GM21528 (cell line): ENCODE results near the gene CIC.

ENCODE experiments used
- ATAC-seq: cut with Tn5 transposase; IDR thresholded peaks from one replicate; pipeline ENCODE4 v1.9.1; 2021; ENCODE audit warnings: mild to moderate bottlenecking, moderate library complexity; ENCODE audit not compliant: unreplicated experiment, low FRiP score

Gene CIC

DNA sequence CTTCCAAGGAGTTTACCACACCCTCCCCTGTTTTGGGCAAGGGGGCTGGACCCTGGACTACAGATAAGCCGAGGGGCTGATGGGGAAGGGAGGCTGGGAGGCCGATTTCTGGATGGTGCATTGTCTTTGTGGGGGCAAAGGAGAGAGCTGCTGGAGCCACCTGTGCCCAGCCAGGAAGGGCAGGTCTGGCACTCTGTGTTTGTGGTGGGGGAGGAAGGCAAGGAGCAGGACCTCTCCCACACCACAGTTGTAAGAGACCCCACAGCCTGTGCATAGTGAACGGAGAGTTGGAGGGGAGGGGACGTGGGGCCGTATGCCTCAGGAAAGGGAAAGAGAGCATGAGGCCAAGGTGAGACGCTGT is 16.9 kb downstream of the CIC start:
- no peak for ATAC-seq

DNA sequence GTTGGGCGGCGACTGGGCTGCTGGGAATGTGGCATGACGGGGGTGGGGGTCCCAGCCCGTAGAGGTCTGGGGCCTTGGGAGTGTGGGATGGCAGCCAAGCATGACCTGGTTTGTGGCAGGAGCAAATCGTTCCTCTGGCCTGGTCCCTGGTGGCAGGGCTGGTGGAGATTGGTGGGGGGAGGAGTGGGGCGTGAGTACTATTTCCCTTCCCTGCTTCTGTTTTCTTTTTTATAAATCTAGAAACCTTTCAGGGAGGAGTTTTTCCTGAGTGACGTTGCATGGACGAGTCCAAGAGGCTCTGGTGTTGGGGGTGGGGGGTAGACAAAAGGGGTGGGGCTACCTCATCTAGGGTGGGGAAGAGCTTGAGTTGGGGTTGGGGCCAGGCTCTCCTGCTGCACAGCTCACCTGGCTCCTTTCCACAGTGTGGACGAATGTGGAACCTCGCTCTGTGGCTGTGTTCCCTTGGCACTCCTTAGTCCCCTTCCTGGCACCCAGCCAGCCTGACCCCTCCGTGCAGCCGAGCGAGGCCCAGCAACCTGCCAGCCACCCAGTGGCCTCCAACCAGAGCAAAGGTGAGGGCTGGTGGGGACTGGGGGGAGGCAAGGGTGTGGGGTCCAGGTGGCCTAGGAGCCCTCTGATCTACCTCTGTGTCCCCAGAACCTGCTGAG is 17.4 kb downstream of the CIC start:
- ATAC-seq, result no peak

DNA sequence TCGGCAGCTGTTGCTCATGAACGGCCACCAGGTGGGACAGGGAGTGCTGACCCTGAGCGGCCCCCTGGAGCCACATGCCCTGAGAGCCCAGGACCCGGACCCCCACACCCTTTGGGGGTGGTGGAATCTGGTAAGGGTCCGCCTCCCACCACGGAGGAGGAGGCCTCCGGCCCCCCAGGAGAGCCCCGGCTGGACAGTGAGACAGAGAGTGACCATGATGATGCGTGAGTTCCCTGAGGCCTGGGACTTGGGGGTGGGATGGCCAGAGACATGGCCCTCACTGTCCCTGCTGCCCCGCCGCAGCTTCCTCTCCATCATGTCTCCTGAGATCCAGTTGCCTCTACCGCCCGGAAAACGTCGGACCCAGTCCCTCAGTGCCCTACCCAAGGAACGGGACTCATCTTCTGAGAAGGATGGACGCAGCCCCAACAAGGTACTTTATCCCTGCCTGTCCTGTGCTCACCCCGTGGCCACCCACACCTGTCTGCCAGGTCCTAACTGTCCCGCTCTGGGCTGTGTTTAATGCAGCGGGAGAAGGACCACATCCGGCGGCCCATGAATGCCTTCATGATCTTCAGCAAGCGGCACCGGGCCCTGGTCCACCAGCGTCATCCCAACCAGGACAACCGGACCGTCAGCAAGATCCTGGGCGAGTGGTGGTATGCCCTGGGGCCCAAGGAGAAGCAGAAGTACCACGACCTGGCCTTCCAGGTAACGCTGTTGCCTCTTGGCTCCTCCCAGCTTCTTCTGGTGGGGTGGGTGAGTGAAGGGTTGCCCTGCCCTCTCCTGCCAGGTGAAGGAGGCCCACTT is 18.2 kb downstream of the CIC start:
- ATAC-seq, result no peak

DNA sequence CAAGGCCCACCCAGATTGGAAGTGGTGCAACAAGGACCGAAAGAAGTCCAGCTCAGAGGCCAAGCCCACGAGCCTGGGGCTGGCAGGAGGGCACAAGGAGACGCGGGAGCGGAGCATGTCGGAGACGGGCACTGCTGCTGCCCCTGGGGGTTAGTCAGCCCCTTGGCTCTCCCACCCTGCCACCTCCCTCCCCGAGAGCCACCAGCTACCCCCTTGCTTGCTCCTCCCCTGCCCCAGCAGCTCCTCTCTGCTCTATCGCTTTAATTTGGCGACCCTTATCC is 18.7 kb downstream of the CIC start:
- ATAC-seq, result no peak

DNA sequence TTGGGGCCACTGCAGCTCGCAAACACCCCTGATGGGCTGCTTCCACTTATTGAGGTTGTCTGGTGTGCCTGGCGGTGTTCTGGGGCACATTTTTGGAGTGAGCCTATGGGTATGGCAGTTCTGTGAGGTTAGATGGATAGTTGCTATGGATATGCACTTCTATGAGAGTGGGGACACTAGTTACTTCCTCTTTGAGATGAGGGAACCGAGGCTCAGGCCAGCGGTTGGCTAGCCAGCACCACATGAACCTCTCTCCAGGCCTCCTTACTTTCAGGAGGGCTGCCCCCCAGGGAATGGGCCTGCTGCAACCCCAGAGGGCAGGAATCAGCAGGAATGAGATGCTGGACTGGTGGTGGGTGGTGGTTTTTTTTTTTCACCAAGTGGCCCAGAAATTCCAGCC is 19.3 kb downstream of the CIC start:
- no peak for ATAC-seq

DNA sequence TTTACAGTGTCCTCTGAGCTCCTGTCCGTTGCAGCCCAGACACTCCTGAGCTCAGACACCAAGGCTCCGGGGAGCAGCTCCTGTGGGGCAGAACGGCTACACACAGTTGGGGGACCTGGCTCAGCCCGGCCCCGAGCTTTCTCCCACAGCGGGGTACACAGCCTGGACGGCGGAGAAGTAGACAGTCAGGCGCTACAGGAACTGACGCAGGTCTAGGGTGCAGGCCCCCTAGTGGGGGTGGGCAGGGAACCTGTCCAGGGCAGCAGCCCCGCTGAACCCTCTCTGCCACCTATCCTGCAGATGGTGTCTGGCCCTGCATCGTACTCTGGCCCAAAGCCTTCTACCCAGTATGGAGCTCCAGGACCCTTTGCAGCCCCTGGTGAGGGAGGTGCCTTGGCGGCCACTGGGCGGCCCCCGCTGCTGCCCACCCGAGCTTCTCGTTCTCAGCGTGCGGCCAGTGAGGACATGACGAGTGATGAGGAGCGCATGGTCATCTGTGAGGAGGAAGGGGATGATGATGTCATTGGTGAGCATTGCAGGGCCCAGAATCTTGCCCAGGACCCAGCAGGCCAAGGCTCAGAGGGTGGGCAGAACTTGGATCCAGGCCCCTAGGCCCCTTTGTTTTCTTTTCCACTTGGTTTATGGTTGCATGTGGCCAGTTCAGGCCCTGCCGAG is 20.0 kb downstream of the CIC start:
- ATAC-seq, result no peak

DNA sequence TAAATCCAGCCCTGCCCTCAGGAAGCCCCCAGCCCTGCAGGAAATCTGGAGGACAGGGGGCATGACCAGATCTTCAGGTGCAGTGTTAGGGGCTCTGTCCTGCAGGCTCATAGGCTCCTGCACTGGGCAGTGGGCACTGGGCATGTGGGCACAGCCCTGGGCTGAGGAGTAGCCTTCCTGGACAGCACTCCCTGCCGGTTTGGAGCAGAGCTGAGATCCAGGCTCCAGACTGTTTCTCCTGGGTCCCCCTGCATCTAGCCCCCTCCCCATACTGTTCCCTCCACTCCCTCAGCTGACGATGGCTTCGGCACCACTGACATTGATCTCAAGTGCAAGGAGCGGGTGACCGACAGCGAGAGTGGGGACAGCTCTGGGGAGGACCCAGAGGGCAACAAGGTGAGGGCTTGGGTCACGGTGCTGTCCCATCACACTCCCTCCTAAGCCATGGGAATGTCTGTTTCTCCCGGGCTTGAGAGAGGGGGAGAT is 20.5 kb downstream of the CIC start:
- ATAC-seq, result no peak

DNA sequence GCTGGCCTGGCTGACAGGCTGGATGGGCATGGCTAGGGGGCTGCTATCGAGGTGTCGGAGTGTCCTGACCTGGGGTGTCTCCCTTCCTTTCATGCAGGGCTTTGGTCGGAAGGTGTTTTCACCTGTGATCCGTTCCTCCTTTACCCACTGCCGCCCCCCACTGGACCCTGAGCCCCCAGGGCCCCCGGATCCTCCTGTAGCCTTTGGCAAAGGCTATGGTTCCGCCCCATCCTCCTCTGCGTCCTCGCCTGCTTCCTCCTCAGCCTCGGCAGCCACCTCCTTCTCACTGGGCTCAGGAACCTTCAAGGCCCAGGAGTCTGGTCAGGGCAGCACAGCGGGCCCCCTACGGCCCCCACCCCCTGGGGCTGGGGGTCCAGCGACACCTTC is 21.1 kb downstream of the CIC start:
- ATAC-seq, result no peak

DNA sequence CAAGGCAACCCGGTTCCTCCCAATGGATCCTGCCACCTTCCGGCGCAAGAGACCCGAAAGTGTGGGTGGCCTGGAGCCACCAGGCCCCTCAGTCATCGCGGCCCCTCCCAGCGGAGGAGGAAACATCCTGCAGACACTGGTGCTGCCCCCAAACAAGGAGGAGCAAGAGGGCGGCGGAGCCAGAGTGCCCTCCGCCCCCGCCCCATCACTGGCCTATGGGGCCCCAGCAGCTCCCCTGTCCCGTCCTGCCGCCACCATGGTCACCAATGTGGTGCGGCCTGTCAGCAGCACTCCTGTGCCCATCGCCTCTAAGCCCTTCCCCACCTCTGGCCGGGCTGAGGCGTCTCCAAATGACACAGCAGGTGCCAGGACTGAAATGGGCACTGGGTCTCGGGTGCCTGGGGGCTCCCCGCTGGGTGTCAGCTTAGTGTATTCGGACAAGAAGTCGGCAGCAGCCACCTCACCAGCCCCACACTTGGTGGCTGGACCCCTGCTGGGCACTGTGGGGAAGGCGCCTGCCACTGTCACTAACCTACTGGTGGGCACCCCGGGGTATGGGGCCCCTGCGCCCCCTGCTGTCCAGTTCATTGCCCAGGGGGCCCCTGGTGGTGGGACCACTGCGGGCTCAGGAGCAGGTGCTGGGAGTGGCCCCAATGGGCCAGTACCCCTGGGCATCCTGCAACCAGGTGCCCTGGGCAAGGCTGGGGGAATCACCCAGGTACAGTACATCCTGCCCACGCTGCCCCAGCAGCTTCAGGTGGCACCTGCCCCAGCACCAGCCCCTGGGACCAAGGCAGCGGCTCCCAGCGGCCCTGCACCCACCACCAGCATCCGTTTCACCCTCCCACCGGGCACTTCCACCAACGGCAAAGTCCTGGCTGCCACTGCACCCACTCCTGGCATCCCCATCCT is 21.7 kb downstream of the CIC start:
- ATAC-seq, result no peak

DNA sequence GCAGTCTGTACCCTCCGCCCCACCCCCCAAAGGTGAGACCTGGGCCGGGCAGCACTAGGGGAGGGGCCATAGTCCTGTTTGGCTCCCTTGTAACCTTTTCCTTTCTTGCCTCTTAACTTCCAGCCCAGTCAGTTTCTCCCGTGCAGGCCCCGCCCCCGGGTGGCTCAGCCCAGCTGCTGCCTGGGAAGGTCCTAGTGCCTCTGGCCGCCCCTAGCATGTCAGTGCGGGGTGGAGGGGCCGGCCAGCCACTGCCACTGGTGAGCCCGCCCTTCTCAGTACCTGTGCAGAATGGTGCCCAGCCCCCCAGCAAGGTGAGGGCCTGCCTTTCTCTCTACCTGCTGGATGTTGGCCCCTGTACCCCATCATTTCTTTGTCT is 22.4 kb downstream of the CIC start:
- ATAC-seq, result no peak

DNA sequence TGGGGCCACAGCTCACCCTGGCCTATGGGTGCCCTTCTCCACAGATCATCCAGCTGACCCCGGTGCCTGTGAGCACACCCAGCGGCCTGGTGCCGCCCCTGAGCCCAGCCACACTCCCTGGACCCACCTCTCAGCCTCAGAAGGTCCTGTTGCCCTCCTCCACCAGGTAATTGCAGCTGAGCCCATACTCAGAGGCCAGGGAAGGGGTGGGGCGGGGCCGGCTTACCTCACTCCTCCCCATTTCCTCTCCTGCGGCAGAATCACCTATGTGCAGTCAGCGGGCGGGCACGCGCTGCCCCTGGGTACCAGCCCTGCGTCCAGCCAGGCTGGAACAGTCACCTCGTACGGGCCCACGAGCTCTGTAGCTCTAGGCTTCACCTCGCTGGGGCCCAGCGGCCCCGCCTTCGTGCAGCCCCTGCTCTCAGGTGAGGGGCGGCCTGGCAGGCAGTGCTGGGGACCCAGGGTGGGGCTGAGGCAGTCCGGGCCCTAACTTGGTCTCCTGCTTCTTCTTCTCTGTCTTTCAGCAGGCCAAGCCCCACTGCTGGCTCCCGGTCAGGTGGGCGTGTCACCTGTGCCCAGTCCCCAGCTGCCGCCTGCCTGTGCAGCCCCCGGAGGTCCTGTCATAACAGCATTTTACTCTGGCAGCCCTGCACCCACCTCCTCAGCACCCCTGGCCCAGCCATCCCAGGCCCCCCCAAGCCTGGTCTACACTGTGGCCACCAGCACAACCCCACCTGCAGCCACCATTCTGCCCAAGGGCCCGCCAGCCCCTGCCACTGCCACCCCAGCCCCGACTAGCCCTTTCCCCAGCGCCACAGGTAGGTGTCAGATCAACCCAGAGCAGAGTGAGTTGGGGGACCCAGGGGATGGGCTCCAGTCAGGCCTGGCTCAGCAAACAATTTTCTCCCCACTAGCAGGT is 23.2 kb downstream of the CIC start:
- no peak for ATAC-seq

DNA sequence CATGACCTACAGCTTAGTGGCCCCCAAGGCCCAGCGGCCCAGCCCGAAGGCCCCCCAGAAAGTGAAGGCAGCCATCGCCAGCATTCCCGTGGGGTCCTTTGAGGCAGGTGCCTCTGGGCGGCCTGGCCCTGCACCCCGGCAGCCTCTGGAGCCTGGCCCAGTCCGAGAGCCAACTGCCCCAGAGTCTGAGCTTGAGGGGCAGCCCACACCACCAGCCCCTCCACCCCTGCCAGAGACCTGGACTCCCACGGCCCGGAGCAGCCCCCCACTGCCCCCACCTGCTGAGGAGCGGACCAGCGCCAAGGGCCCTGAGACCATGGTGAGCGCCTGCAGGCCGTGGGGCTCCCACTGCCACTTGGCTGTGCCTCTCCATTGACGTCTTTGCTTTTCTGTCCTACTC is 23.9 kb downstream of the CIC start:
- no peak for ATAC-seq

DNA sequence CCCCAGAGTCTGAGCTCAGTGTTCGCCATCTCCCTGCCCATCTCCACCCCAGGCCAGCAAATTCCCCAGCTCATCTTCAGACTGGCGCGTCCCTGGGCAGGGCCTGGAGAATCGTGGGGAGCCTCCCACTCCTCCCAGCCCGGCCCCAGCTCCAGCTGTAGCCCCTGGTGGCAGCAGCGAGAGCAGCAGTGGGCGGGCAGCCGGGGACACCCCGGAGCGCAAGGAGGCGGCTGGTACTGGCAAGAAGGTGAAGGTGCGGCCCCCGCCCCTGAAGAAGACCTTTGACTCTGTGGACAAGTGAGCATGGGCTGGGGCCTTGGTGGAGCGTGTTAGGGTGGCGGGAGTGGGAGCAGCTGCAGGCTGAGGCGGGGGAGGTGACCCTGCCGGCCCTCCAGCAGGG is 24.5 kb downstream of the CIC start:
- ATAC-seq, result no peak

DNA sequence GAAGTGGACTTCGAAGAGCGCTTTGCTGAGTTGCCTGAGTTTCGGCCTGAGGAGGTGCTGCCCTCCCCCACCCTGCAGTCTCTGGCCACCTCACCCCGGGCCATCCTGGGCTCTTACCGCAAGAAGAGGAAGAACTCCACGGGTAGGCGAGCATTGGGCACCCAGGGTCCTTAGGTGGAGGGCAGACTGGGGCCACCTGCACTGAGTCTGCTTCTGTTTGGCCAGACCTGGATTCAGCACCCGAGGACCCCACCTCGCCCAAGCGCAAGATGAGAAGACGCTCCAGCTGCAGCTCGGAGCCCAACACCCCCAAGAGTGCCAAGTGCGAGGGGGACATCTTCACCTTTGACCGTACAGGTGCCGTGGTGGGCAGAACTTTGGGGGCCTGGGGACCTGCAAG is 24.9 kb downstream of the CIC start:
- ATAC-seq, result no peak

DNA sequence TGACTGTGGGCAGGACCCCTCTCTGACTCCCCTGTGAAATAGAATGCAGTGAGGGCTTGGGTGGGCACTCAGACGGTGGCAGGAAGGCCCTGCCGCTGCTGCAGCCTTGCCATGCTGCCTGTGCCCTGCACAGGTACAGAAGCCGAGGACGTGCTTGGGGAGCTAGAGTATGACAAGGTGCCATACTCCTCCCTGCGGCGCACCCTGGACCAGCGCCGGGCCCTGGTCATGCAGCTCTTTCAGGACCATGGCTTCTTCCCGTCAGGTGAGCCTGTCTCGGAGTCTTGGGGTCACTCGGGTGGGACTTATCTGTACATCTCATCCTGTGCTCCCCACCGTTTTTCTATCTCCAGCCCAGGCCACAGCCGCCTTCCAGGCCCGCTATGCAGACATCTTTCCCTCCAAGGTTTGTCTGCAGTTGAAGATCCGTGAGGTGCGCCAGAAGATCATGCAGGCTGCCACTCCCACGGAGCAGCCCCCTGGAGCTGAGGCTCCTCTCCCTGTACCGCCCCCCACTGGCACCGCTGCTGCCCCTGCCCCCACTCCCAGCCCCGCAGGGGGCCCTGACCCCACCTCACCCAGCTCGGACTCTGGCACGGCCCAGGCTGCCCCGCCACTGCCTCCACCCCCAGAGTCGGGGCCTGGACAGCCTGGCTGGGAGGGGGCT is 25.6 kb downstream of the CIC start:
- ATAC-seq, result no peak

DNA sequence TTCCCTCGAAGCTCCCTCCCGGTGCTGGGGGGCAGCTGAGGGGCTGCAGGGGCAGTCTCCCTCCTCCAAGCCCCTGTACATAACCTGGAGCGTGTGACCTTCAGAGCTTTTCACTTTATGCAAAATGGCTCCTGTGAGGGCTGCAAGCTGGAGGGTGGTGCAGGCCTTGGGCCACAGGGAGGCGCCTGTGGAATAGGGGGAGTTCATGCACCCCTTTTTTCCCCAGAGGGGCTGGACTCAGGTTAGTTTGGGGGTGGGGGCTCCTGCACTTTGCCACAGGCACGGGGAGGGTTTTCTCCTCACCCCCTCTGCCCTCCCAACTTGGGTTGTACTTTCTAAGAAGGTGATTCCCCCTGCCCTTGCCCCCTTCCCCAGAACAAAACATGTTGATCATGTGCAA is 26.3 kb downstream of the CIC start:
- no peak for ATAC-seq

DNA sequence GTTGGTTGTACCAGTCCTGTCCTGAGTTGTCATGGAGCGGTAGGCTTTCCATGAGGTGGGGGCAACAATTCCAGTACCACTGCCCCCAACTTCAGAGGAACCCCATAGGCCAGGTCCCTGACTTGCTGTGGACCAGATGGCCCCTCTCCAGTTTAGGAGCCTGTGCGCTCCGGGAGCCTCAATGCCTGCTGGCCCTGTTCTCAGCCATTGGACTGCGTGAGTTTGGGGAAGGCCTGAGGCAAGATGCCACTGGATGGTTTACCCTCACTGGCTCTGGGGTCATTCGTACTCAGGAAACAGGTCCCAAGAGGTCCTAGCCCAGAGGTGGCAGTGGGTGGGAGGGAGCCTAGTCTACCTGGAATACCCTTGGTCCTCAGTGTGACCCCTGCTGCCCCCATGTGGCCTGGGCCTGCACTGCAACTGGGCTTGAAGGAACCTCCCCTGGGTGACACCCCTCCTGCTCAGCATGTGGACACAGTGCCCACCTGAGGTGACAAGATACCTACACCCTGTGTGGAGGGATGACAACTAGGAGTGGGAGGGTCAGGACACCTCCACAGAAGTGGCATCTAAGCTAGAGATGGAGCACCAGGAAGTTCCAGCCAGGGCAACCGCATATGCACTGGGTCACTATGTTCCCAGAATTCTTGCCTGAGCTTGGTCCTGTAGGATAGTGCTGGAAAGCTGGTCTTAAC is 26.9 kb downstream of the CIC start:
- no peak for ATAC-seq

DNA sequence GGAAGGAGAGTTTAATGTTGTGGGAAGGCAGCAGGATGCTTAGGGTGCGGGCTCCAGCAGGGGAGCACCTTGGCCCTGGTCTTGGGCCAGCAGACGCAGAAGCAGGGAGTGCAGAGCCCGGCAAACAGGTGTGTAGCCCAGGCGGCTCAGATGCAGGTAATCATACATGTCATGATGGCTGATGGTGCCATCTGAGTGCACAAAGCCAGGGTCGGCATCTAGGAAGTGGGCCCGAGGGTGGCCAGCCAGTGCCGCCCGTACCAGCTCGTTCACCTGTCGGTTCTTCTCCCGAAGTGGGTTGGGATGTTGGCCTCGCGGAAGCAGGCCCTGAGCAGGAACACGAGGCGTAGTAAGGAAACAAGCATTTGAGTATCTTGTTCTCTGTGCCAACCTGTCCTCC is 28.0 kb downstream of the CIC start:
- no peak for ATAC-seq
